ENCODE results near the gene ICA1.
A peak's percentile ranks its signal among the peaks of the same experiment; 100 is the strongest.

The ICA1 gene

GRCh38 chr7:8197994-8198698 lies 63.8 kb downstream of the ICA1 start:
- no peak for DNase-seq

DNA sequence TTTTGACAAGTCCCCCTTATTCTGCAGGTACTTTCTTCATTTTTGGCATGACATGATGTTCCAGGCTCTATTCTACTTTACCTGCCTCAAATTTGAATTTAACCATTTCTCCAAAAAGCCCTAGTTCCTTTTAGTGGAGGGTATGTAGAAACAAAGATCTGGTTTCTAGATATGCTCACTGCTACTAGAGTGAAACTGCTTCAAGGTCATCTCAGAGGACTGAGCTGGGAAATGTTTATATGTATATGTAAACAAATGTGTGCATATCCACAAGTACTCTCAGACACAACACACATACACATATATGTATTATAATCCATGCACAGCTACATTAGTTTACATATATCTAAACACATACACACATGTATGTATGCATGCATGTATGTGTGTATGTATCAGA lies 69.1 kb downstream of the ICA1 start:
- no peak for DNase-seq

DNA sequence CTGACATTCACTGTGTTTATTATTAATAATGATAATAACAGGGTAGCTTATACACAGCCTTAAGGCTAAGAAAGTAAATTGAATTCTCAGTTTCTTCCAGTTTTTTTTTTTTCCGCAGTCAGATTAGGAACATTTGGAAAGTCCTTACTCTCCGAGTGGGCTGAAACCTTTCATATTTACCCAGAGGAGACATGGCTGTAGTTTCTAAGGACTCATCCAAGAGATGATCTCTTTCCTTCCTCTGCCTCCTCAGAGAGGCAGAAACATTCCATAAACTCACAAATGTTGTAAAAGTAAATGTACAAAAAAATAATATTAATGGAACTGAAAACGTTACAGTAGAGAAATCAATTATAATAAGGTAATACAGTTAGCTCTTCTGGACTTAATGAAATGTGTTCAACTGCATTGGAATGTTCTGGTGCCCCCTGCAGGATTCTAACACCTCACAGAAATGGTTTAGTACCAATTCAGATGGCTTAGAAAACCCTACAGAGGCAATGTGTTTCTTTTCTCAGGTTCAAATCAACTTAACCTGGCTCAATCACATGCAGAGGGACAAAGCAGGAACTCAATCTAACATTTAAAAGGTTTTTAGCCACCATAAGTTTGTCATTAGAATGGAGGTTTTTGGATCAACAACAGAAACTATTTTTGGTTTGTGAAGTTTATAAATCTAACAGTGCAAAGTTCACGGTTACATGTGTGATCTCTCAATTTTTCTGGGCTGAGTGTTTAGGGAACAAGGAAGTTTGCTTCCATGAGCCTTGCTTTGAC lies 71.7 kb downstream of the ICA1 start:
- DNase-seq, result peak in 1 of 2 donors; percentile 24

- DNase-seq, result no peak
These were observed 72.3 kb downstream of the ICA1 start for GRCh38 chr7:8189625-8190024.

DNA sequence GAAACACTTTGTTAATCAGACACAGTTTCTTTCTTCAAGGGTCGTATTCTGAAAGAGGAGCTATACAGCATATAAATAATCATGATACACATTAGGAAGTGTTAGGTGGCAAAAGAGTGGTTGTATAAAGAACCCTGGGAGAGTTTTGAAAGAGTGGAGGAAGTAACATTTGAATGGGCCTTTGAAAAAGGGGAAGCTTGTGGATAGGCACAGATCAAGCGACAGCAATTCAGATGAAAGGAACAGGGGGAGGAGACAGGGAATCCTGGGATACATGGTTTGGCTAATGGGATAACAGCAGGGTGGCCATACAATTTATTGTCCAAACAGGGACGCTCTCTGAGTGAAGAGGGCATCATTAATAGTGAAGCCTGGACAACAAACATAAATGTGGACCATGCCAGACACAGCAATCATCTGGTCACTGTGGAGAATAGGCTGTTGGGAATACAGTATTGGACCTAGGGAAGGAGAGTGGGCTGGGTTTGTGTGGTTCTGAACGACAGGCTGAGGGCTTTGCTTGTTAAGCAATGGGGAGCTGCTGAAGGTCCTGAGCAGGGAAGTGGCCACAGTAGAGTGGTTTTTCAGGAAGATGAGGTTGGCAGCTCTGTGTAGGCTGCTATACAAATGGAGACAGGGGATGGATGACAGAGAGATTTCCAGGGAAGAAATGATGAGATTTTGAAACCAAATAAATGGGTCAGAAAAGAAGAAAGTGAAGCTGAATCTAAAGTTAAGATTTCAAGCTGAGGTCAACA lies 75.9 kb downstream of the ICA1 start:
- peak in 1 of 2 donors; percentile 54 for DNase-seq

DNA sequence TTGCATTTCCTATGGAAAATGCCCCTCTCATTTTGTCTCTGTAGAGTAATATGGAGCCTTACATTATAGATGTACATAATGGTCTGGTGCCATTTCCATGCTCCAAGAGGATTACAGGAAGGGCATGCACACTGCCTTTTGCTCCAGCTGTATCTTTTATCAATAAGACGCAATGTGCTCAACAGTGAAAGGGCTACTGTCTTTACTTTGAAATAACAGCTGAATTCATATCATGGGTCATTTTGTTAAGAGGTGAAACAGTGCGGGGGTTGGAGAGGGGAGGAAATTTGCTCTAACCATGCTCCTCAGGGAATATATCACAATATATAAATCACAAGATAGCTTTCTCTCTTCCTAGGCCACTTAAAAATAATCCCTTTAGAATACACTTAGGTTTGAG lies 77.7 kb downstream of the ICA1 start:
- no peak for DNase-seq

- no peak for DNase-seq
These were observed 82.5 kb downstream of the ICA1 start for GRCh38 chr7:8179486-8179885.

DNA sequence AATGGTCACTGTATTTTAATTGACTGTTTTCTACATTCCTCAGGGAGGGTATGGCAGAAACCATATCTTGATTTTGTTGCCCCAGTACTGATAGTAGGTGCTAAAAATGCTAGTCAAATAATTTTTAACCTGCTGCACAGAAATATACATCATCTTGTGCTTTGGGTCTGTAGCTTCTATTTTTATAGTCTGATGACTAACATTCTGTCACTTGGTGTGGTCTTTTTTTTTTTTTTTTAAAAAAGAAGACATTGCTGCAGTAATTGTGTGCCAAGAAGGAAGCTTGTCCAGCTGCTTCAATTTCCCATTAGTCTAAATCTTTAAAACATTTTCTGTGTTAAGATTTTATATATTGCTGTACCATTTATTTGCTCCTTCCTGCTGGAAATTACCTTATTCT lies 83.6 kb downstream of the ICA1 start:
- DNase-seq, result peak in 1 of 2 donors; percentile 69

- DNase-seq, result peak in 1 of 2 donors; percentile 21
These were observed 84.6 kb downstream of the ICA1 start for GRCh38 chr7:8177109-8177933.

GRCh38 chr7:8176370-8177081 lies 85.4 kb downstream of the ICA1 start:
- peak in 1 of 2 donors; percentile 83 for DNase-seq

- DNase-seq, result no peak
These were observed 86.0 kb downstream of the ICA1 start for GRCh38 chr7:8175929-8176369.

GRCh38 chr7:8172372-8173354 lies 89.3 kb downstream of the ICA1 start:
- DNase-seq, result no peak

DNA sequence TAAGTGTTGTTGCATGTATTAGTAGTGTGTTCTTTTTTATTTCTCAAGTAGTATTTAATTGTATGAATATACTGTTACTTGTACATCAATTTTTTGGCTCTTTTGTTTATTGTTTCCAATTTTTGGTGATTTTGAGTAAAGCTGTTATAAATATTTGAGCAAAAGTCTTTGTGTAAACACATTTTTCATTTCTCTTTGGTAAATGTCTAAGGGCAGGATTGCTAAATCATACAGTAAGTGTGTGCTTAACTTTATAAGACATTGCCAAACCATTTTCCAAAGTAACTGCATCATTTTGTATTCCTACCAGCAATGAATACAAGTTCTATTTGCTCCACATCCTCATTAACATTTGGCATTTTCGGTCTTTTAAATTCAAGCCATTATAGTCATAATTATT lies 92.8 kb downstream of the ICA1 start:
- DNase-seq, result no peak

DNA sequence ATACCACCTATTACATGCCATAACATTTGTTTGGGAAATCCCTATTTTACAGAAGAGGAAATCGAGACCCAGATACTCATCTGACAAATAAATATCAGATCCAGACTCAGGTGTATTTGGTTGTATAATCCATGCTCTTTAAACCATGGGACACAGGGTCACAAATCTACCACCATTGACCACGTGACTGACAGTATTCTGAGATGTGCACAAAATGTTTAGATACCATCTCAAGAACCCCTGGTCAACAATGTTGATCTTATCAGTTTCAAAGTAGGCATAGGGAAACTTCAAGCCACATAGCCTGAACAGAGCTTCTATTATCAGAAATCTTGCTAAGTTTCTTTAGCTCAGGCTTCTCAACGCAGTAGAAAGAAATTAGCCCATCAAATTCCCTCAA lies 93.6 kb downstream of the ICA1 start:
- no peak for DNase-seq

GRCh38 chr7:8165150-8165549 lies 96.8 kb downstream of the ICA1 start:
- no peak for DNase-seq

DNA sequence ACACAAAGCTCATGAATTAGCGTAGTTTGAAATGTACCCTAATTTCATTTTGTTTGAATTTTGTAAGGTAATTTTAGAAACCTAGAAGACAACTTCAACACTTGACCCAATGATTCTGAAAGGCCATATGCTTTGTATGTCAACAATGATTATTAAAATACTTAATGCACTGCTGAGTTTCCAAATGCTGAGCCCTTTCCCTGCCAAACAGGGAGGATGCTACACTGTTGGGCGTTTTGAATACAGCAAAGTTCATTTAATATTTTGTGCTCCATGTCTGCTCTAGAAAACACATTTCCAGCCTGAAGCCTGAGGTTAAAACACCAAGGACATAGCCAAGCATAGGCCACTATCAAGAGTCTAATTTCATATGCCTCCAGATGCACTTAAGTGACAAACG lies 99.8 kb downstream of the ICA1 start:
- DNase-seq, result no peak

DNA sequence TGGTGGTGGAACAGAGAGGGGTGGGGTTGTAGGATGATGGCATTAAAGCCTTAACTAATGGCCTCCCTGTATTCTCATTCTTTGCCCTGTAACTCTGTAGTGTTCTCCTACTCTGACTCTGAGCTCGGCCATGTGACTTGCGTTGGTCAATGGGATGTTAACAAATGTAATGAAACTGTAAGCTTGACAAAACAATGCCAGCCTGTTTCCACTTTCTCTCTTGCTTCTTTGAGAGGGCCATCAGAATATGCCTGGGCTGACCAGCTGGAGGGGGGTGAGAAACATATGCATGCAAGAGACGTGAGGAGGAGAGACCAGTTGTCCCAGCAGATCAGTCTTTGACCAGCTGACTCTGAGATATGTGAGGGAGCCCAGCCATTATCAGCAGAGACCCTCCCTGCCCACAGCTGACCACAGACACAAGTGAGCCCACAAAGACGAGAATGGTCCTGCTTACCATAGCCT lies 100.6 kb downstream of the ICA1 start:
- peak in 1 of 2 donors; percentile 17 for DNase-seq

DNA sequence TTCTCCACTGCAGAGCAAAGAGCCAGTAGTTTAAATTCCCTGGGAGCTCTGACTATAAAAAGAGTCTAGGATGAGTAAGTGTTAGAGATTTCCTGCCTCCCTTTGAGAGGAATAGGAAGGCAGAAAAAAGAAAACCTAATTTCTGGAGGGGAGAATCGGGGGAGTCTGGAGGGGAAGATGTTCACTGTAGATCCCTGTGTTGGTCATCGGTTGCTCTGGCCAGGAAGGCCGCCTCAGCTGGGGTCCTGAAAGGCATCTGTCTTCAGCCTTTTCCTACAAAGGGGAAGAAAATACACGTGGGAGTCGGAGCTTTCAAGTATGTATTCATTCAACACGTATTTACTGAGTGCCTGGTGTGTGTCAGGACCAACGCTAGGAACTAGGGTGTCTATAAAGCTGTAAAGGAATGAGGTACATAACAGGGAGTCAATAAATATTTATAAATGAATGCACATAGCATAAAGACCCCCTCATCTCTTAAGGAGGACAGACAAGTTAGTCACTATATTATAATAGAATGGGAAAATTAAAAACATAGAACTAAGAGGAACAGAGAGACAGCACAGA lies 101.1 kb downstream of the ICA1 start:
- no peak for DNase-seq

DNA sequence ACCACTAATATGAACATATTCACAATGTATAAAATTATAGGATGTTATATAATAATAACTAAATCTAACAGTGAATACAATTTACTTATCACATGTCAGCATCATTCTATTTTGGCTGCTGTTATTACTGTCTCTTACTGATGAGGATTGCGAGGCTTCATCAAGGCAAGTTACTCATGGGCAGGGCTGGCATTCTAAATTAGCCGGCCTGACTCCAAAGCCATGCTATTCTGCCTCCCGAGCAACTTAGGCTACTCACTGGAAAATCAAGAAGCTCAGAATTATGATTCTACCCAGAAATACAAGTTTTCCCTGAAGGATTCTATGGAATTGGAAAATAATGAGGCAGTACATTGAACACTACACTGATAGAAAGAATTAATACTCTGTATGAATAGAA lies 101.7 kb downstream of the ICA1 start:
- DNase-seq, result no peak

GRCh38 chr7:8159595-8159994 lies 102.4 kb downstream of the ICA1 start:
- no peak for DNase-seq
